Stimulated activated CD4-positive, alpha-beta T cell treated with anti-CD3 and anti-CD28 coated beads, Interleukin-2, amount 100 ng/mL, for 4 hours (primary cell): ENCODE results near the gene SLC4A1AP.

Source experiments
- DNase-seq: peaks from one replicate; pipeline ENCODE4 v3.0.0-alpha.2; 2020; ENCODE audit warnings: low read depth

SLC4A1AP gene

GRCh38 chr2:27721335-27721734, 57.6 kb downstream of the SLC4A1AP start:
- no peak for DNase-seq

- no peak for DNase-seq
Measured at GRCh38 chr2:27721884-27722485, 58.3 kb downstream of the SLC4A1AP start.

- no peak for DNase-seq
Measured at GRCh38 chr2:27723372-27724144, 59.9 kb downstream of the SLC4A1AP start.

GRCh38 chr2:27724191-27724590, 60.5 kb downstream of the SLC4A1AP start:
- DNase-seq = no peak

- DNase-seq = no peak
Measured at GRCh38 chr2:27724905-27725701, 61.4 kb downstream of the SLC4A1AP start.

GRCh38 chr2:27727257-27727656, 63.6 kb downstream of the SLC4A1AP start:
- no peak for DNase-seq

GRCh38 chr2:27728081-27728858, 64.6 kb downstream of the SLC4A1AP start:
- no peak for DNase-seq

- no peak for DNase-seq
Measured at GRCh38 chr2:27729198-27729597, 65.5 kb downstream of the SLC4A1AP start.

- no peak for DNase-seq
Measured at GRCh38 chr2:27729614-27730013, 65.9 kb downstream of the SLC4A1AP start.

- DNase-seq = no peak
Measured at GRCh38 chr2:27730261-27730662, 66.6 kb downstream of the SLC4A1AP start.

- DNase-seq = no peak
Measured at GRCh38 chr2:27730980-27731691, 67.4 kb downstream of the SLC4A1AP start.

GRCh38 chr2:27734305-27734704, 70.6 kb downstream of the SLC4A1AP start:
- no peak for DNase-seq

- DNase-seq = peak; percentile 77
Measured at GRCh38 chr2:27735263-27735904, 71.7 kb downstream of the SLC4A1AP start.

GRCh38 chr2:27736031-27736889, 72.6 kb downstream of the SLC4A1AP start:
- no peak for DNase-seq

GRCh38 chr2:27736890-27737204, 73.2 kb downstream of the SLC4A1AP start:
- DNase-seq = no peak

GRCh38 chr2:27737676-27738348, 74.1 kb downstream of the SLC4A1AP start:
- no peak for DNase-seq

GRCh38 chr2:27738349-27739057, 74.8 kb downstream of the SLC4A1AP start:
- DNase-seq = no peak

GRCh38 chr2:27739058-27739373, 75.3 kb downstream of the SLC4A1AP start:
- DNase-seq = no peak

- no peak for DNase-seq
Measured at GRCh38 chr2:27741673-27742072, 78.0 kb downstream of the SLC4A1AP start.
